ENCODE data around the gene MGST2. TPM values are rescaled to one million over a fixed set of nuclear protein-coding genes. Genes with fewer than 3 reads are reported as not detected.
A peak's percentile ranks its signal among the peaks of the same experiment; 100 is the strongest.

The MGST2 gene
- total and polyA plus RNA-seq, 2 experiments from 2014 or later, result 82.4 to 97.9 TPM

DNA sequence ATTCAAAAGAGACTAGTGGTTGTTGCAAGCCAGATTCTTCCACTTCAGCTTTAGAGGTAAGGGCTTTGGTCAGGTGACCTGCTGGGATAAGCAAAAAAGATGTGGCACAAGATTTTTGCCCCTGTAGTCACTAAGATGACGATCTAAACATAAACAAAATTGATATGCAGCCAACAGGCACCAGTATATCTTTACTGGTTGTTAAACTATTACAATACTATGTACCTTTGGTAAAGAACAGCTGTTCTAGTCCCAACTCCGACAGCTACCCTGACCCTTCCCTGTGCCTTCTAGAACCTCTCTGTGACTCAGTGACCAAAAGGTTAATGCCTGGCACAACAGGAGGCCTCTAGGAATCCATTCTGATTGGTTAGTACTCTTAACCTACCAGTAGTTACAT is 59.6 kb downstream of the MGST2 start:
- Histone ChIP-seq H4K20me1 (ENCODE audit: insufficient read depth, poor library complexity, severe bottlenecking) (no peaks in the 10 kb centered on the region), H3K79me2 (no peaks in the 10 kb centered on the region), H3K4me1 (ENCODE audit: insufficient read depth) (no peaks in the 10 kb centered on the region), H3K27me3 (no peaks in the 10 kb centered on the region), H3K9me2 (replicated peaks; ENCODE audit: insufficient read depth) (no peaks in the 10 kb centered on the region), H3K4me2 (no peak overlapping the region), H3K4me3 (no peak overlapping the region), H3K27ac (no peak overlapping the region), H3K9me3 (ENCODE audit: low read depth) (no peaks in the 10 kb centered on the region), H2AFZ (no peak overlapping the region), H3K36me3 (replicated peaks; ENCODE audit: insufficient read depth, low read depth) (no peaks in the 10 kb centered on the region)
- WGBS (ENCODE audit: low lambda C conversion rate, missing lambda C conversion rate), result 80% methylated on average over 2 of the region's 2 CpGs
- TF ChIP-seq, protein P1, sequence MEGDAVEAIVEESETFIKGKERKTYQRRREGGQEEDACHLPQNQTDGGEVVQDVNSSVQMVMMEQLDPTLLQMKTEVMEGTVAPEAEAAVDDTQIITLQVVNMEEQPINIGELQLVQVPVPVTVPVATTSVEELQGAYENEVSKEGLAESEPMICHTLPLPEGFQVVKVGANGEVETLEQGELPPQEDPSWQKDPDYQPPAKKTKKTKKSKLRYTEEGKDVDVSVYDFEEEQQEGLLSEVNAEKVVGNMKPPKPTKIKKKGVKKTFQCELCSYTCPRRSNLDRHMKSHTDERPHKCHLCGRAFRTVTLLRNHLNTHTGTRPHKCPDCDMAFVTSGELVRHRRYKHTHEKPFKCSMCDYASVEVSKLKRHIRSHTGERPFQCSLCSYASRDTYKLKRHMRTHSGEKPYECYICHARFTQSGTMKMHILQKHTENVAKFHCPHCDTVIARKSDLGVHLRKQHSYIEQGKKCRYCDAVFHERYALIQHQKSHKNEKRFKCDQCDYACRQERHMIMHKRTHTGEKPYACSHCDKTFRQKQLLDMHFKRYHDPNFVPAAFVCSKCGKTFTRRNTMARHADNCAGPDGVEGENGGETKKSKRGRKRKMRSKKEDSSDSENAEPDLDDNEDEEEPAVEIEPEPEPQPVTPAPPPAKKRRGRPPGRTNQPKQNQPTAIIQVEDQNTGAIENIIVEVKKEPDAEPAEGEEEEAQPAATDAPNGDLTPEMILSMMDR (IDR thresholded peaks at IDR 0.05; ENCODE audit: poor library complexity), result no peak
- TF ChIP-seq EZH2phosphoT487 (IDR thresholded peaks at IDR 0.05; ENCODE audit: low read depth, severe bottlenecking, unreplicated experiment), result no peak
- no peak for TF ChIP-seq EZH2 (IDR thresholded peaks at IDR 0.05; ENCODE audit: borderline replicate concordance)
- DNase-seq (ENCODE audit: low spot score), result no peak

DNA sequence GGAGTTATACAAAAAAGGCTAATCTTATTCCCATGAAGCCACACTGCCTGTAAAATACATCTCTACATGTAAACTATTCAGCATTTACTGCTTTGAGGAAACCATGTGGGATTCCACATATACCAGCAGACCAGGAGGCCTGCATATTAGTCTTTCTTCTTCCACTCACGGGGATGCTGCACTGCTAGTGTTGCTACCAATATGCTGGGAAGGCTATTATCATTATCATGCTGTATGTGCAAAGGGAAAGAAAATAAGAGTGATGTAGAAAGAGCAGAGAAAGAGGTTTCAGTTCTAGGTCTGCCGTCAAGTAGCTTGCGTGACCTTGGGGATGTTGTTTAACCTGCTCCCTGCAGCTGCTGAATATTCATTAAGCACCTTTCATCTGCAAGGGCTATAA is 61.0 kb downstream of the MGST2 start:
- no peak overlapping the region for H3K4me2 ChIP-seq
- 84% methylated on average over 3 of the region's 3 CpGs for WGBS (ENCODE audit: low lambda C conversion rate, missing lambda C conversion rate)
- no peak for DNase-seq (ENCODE audit: low spot score)
- no peaks in the 10 kb centered on the region for H4K20me1 ChIP-seq (ENCODE audit: insufficient read depth, poor library complexity, severe bottlenecking)
- H2AFZ ChIP-seq, result no peak overlapping the region
- no peak overlapping the region for H3K4me3 ChIP-seq
- no peaks in the 10 kb centered on the region for H3K36me3 ChIP-seq (replicated peaks; ENCODE audit: insufficient read depth, low read depth)
- H3K79me2 ChIP-seq, result peaks cover 2% of the 10 kb centered on the region
- H3K27ac ChIP-seq, result no peak overlapping the region
- no peaks in the 10 kb centered on the region for H3K27me3 ChIP-seq
- no peak for TF ChIP-seq EZH2phosphoT487 (IDR thresholded peaks at IDR 0.05; ENCODE audit: low read depth, severe bottlenecking, unreplicated experiment)
- no peak for TF ChIP-seq EZH2 (IDR thresholded peaks at IDR 0.05; ENCODE audit: borderline replicate concordance)
- TF ChIP-seq, protein P1 (IDR thresholded peaks at IDR 0.05; ENCODE audit: poor library complexity), result no peak
- H3K4me1 ChIP-seq (ENCODE audit: insufficient read depth), result no peaks in the 10 kb centered on the region
- no peaks in the 10 kb centered on the region for H3K9me3 ChIP-seq (ENCODE audit: low read depth)
- no peaks in the 10 kb centered on the region for H3K9me2 ChIP-seq (replicated peaks; ENCODE audit: insufficient read depth)

DNA sequence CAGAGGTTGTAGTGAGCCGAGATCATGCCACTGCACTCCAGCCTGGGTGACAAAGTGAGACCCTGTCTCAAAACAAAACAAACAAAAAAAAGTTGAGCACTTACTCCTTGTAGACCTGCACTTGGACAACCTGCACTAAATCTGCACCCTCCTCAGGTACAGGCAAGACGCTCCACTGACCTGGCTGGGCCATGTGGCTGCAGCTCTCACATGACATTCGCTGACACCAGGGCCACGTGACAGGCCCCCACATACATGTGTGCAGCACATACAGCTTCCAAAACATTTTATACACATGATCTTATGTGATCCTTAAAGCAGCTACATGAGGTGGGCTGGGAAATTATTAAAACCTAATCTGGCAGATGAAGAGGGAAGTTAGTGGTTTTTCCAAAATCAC is 62.5 kb downstream of the MGST2 start:
- Histone ChIP-seq H3K79me2 (peaks cover 4% of the 10 kb centered on the region), H3K36me3 (replicated peaks; ENCODE audit: insufficient read depth, low read depth) (no peaks in the 10 kb centered on the region), H2AFZ (no peak overlapping the region), H4K20me1 (ENCODE audit: insufficient read depth, poor library complexity, severe bottlenecking) (no peaks in the 10 kb centered on the region), H3K4me2 (no peak overlapping the region), H3K9me2 (replicated peaks; ENCODE audit: insufficient read depth) (no peaks in the 10 kb centered on the region), H3K4me1 (ENCODE audit: insufficient read depth) (peaks cover 4% of the 10 kb centered on the region), H3K4me3 (no peak overlapping the region), H3K9me3 (ENCODE audit: low read depth) (no peaks in the 10 kb centered on the region), H3K27ac (peak overlapping the region; percentile 75), H3K27me3 (no peaks in the 10 kb centered on the region)
- TF ChIP-seq EZH2 (IDR thresholded peaks at IDR 0.05; ENCODE audit: borderline replicate concordance) (no peak), EZH2phosphoT487 (IDR thresholded peaks at IDR 0.05; ENCODE audit: low read depth, severe bottlenecking, unreplicated experiment) (no peak)
- TF ChIP-seq, protein P1 (IDR thresholded peaks at IDR 0.05; ENCODE audit: poor library complexity), result no peak
- DNase-seq (ENCODE audit: low spot score), result no peak
- WGBS (ENCODE audit: low lambda C conversion rate, missing lambda C conversion rate), result 99% methylated on average over 4 of the region's 4 CpGs

DNA sequence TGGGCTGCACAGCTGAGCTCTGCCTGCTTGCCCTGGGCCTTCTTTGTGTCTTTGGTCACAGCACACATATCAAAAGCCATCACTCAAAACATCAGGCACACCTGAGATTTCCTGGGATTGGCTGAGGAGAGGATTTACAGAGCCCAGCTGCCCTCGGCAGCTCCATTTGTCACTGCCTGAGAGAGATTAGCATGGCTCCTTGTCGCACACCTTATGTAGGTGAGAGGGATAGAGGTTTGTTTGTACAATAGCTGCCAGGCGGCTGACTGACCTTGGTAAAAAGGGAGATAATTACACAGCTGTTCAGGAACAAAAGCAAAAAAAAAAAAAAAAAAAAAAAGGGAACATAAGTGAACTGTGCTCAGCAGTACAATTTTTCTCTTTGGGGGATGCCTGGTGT is 63.2 kb downstream of the MGST2 start:
- DNase-seq (ENCODE audit: low spot score), result peak; percentile 61
- no peaks in the 10 kb centered on the region for H4K20me1 ChIP-seq (ENCODE audit: insufficient read depth, poor library complexity, severe bottlenecking)

More for the DNA sequence above, 63.2 kb downstream of the MGST2 start:
- Histone ChIP-seq H3K27ac (peak overlapping the region; percentile 75), H3K36me3 (replicated peaks; ENCODE audit: insufficient read depth, low read depth) (no peaks in the 10 kb centered on the region), H3K9me2 (replicated peaks; ENCODE audit: insufficient read depth) (no peaks in the 10 kb centered on the region), H2AFZ (no peak overlapping the region), H3K4me2 (peak overlapping the region; percentile 8), H3K4me1 (ENCODE audit: insufficient read depth) (peaks cover 11% of the 10 kb centered on the region), H3K27me3 (no peaks in the 10 kb centered on the region), H3K9me3 (ENCODE audit: low read depth) (no peaks in the 10 kb centered on the region), H3K4me3 (no peak overlapping the region), H3K79me2 (peaks cover 4% of the 10 kb centered on the region)
- WGBS (ENCODE audit: low lambda C conversion rate, missing lambda C conversion rate), result 56% methylated on average over 3 of the region's 3 CpGs
- TF ChIP-seq EZH2phosphoT487 (IDR thresholded peaks at IDR 0.05; ENCODE audit: low read depth, severe bottlenecking, unreplicated experiment) (no peak), EZH2 (IDR thresholded peaks at IDR 0.05; ENCODE audit: borderline replicate concordance) (no peak)
- TF ChIP-seq, protein P1 (IDR thresholded peaks at IDR 0.05; ENCODE audit: poor library complexity), result no peak

Measured in hepatocyte (in vitro differentiated cells).